Right ventricle myocardium inferior (tissue), 1 donor: ENCODE measurements around the gene WAS. TPM values are rescaled to one million over a fixed set of nuclear protein-coding genes. Genes with fewer than 3 reads are reported as not detected.
"Not testable (repeated sequence)": the region's sequence is repeated elsewhere in the genome, so short reads cannot be mapped to it uniquely, and the experiment has no call there.

Experiments used
- ATAC-seq: fragments of 200-7000 bp; cut with Tn5 transposase; one replicate; pipeline ENCODE4 v1.9.1; 2020; ENCODE audit warnings: mild to moderate bottlenecking, moderate library complexity
- DNase-seq: peaks from one replicate; pipeline ENCODE4 v3.0.0; 2021; ENCODE audit errors: missing footprints
- intact Hi-C: fragments of 100-400 bp; cut with DNase I; formaldehyde crosslinking; loops from one replicate; pipeline ENCODE4 v1.11.0; 2022
- total RNA-seq: library from RNA; stranded (reverse); fragmentation: NEBNext Ultra II Directional; extraction: Animal tissue kit (Norgen Biotek cat#: 25700); gene quantifications from one replicate; pipeline ENCODE4 v1.2.1, GENCODE V29; 2021
- donor health status: DM: no; HTN: yes; CAD: no; lungs with severe emphysema.

WAS gene
- total RNA-seq, 1 donor from 2014 or later = 4.4 TPM

DNA sequence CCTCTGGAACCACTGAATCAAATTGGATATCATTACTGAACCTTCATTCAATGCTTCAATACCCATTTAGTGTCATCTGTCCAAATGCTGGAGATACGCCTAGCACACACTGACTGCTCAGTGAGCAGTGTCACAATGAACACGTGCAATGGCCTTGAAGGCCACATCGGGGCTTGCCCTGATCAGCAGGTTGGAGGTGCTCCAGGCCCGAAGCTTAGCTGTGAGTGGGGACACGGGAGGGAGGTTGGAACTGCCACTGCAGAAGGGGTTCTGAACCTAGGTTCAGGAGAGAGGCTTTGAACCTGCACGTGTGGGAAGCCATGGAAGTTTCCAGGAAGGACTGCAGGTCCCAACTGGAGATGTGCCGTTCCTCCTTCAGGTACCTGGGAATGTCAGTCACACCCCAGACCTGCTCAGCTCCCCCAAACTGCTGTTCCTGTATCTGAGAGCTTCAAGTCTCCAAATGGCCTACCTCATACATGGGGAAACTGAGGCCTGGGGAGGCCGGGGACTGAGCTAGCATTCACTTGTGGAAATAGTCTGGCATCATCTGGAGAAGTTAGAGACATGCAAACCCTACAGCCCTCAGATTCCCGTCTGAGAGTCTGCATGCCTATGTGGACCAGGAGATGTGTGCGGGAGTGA, 1.9 kb upstream of the WAS start:
- DNase-seq (no peak), ATAC-seq (no peak)
- intact Hi-C loops = no loop called here

DNA sequence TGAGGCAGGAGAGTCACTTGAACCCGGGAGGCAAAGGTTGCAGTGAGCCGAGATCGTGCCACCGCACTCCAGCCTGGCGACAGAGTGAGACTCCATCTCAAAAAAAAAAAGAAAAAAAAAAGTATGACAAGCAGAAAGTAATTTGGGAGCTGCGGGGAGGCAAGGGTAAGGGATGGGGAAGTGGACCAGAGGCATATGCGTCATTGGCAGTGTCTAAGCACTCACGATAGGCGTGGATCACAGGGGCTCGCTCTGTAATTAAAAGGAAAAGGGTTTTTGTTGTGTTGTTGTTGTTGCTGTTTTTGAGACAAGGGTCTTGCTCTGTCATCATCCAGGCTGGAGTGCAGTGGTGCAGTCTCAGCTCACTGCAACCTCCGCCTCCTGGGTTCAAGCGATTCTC, 804 bp upstream of the WAS start:
- DNase-seq = not testable (repeated sequence)

DNA sequence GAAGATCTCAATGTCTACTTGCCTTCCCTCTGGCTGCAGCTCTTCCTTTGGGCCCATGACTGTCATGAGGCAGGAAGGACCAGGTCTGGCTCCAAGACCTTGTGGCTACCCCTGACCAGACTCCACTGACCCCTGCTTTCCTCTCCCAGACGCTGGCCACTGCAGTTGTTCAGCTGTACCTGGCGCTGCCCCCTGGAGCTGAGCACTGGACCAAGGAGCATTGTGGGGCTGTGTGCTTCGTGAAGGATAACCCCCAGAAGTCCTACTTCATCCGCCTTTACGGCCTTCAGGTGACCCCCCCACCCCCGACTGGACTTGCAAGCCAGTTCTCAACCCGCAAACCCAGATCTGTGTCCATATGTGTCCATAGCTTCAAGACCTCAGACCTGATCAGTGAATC, 535 bp downstream of the WAS start:
- no peak for ATAC-seq
- no peak for DNase-seq

More for the DNA sequence above, 804 bp upstream of the WAS start:
- ATAC-seq = peak; percentile 44
- intact Hi-C loops = not testable (repeated sequence)

DNA sequence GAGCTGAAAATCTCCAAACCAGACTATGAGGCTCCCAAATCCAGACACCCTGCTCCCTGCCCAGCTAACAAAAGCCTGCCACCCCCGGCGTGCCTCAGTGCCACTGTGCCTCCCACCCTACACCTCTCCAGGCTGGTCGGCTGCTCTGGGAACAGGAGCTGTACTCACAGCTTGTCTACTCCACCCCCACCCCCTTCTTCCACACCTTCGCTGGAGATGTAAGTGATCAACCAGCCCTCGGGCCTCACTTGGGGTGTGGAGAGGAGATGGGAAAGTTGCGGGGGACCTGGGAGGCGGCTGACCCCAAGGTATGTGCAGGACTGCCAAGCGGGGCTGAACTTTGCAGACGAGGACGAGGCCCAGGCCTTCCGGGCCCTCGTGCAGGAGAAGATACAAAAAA, 1.8 kb downstream of the WAS start:
- intact Hi-C loops = no loop called here
- DNase-seq = no peak
- no peak for ATAC-seq

More for the DNA sequence above, 535 bp downstream of the WAS start:
- intact Hi-C loops = no loop called here

DNA sequence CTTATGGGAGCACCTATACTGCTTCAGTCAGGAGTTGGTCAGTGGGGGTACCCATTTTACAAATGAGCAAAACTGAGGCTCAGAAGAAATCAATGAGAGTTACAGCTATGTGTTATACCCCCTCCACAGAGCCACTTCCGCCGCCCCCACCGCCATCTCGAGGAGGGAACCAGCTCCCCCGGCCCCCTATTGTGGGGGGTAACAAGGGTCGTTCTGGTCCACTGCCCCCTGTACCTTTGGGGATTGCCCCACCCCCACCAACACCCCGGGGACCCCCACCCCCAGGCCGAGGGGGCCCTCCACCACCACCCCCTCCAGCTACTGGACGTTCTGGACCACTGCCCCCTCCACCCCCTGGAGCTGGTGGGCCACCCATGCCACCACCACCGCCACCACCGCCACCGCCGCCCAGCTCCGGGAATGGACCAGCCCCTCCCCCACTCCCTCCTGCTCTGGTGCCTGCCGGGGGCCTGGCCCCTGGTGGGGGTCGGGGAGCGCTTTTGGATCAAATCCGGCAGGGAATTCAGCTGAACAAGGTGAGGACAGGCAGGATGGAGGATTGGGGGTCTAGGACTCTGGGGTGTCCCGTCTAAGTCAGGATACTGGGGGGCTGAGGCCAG, 5.0 kb downstream of the WAS start:
- no peak for ATAC-seq
- no peak for DNase-seq
- intact Hi-C loops = no loop called here

DNA sequence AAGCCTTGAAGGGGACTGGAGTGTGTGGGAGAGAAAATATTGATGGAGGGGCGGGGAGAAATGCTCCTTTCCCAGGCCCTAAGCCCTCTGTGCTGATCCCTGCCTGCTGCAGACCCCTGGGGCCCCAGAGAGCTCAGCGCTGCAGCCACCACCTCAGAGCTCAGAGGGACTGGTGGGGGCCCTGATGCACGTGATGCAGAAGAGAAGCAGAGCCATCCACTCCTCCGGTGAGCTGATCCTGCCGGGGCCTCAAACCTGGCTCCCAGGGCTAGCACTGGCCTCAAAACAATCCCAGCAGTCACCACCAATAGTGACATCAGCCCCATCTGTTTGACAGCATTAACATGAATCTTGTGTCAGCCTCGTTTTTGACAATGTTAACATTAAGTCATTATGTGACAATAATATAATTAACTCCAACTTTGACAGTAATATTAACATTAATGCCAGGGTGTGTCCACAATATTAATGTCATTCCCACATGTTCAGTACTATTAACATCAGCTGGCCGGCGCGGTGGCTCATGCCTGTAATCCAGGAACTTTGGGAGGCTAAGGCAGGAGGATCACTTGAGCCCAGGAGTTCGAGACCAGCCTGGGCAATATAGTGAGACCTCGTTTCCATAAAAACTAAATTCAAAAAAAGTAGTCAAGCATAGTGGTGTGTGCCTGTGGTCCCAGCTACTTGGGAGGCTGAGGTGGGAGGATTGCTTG, 5.8 kb downstream of the WAS start:
- intact Hi-C loops = no loop called here
- DNase-seq = no peak
- no peak for ATAC-seq

DNA sequence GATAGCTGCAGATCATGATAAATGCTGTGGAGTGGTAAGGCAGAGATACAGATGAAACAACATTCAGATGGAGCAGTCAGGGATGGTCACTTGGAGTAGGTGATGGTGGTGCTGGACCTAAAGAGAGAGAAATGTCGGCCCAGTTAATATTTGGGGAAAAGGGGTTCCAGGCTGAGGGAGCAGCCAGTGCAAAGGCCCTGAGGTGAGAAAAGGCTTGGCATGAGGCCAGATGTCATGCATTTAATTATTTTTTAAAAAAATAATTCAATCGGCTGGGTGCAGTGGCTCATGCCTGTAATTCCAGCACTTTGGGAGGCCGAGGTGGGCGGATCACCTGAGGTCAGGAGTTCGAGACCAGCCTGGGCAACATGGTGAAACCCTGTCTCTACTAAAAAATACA, 8.1 kb downstream of the WAS start:
- DNase-seq, ATAC-seq, intact Hi-C loops: not testable (repeated sequence)

DNA sequence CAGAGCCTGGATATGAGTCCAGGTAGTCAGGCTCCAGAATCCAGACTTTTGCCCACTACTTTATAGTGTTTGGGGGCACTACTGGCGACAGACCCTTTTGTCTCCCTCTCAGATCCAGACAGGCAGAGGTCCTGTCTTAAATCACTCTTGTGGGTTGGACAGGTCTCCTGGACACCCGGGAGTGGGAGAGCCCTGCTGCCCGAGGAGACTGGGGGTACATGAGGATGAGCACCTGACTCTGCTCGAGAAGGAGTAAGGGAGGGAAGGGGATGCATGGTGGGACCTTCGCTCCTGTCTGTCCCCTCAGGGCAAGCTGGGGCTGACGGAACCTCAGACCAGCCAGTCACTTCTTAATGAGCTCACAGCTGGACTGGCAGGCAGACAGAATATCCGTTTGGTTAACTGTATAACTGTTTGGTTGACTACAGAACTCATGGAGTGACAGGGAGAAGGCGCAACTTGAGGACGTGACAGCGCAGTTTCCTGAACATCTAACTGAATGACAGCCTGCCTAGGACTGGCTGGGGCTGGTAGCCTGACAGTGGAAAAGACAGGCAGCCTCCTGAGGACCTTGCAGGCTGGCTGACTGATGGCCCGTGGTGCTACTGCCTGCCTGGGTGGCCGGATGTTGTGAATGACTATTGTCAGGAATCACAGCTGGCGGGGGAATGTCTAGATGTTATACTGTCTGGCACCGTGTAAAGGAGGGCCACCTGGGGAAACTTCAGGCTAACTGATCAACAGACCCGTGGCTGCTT, 11.4 kb downstream of the WAS start:
- DNase-seq (no peak), ATAC-seq (no peak)
- intact Hi-C loops = loop anchor here (5.0 kb wide), 1 partner anchor 42 kb away; no protein-coding TSS in a partner anchor

DNA sequence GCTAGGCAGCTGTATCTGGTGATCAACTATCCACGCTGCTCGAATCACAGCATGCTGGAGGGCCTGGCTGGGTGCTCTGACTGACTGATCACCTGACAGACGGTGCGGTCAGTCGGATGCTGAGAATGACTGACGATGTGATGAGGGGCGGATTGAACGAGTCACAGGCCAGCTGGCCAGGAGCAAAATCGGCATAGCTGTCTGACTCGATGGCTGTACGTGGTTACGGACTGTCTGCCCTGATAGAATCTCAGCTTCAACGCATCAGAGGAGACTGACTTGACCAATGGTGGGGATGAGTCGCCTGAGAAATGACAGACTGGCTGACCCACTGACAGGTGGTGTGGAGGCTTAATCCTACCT, 11.9 kb downstream of the WAS start:
- intact Hi-C loops = loop anchor here (5.0 kb wide), 1 partner anchor 42 kb away; no protein-coding TSS in a partner anchor
- DNase-seq (no peak), ATAC-seq (no peak)

DNA sequence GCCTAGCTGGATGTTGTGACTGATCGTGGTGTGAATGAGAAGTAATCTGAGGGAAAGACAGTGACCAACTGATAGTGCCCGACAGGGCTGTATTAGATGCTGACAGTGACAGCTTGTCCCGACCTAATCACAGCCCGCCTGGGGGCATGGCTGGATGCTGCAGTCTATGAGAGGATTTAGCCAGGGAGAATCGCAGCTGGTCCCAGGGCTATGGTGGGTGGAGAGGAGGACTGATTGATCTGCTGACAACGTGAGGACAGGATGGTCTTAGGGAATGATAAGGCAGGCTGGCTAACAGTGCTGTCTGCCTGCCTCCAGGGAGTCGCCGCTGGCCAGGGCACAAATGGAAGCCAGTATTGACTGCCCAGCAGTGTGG, 12.3 kb downstream of the WAS start:
- ATAC-seq (peak; percentile 23), DNase-seq (no peak)
- intact Hi-C loops = loop anchor here (5.0 kb wide), 1 partner anchor 41 kb away; no protein-coding TSS in a partner anchor

DNA sequence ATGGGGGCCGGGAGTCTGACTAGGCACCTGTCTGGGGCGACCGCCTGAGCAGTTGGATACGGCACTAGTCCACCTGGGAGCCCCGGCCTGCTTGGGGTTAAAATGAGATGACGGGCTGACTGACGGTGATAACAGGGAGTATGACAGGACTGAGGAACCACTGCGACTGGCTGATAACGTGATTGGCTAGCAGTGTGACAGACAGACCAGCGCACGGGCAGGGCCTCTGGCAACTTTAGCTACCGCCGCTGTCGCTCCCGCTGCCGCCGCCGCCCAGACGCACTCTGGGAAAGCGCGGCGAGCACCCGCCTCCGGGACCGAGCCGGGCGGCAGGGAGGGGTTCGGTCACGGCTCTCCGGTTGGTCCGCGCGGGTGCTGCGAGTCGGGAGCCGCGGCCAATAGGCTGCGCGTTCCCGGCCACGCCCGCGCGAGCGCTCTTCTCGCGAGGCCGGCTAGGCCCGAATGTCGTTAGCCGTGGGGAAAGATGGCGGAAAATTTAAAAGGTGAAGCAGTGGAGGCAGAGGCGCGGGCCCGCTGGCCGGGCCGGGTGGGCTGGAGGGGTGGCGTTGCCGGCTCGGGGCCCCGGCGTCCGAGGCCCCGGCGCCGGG, 12.8 kb downstream of the WAS start, which contains the start of gene SUV39H1:
Gene SUV39H1 (plus strand): TSS at position 434 of the 608 bp plus-strand sequence. CDS start 51 bp downstream, at position 485.
- ATAC-seq (peak; percentile 99), DNase-seq (peak; percentile 95)
- intact Hi-C loops = loop anchor here (5.0 kb wide), 1 partner anchor 41 kb away; no protein-coding TSS in a partner anchor

DNA sequence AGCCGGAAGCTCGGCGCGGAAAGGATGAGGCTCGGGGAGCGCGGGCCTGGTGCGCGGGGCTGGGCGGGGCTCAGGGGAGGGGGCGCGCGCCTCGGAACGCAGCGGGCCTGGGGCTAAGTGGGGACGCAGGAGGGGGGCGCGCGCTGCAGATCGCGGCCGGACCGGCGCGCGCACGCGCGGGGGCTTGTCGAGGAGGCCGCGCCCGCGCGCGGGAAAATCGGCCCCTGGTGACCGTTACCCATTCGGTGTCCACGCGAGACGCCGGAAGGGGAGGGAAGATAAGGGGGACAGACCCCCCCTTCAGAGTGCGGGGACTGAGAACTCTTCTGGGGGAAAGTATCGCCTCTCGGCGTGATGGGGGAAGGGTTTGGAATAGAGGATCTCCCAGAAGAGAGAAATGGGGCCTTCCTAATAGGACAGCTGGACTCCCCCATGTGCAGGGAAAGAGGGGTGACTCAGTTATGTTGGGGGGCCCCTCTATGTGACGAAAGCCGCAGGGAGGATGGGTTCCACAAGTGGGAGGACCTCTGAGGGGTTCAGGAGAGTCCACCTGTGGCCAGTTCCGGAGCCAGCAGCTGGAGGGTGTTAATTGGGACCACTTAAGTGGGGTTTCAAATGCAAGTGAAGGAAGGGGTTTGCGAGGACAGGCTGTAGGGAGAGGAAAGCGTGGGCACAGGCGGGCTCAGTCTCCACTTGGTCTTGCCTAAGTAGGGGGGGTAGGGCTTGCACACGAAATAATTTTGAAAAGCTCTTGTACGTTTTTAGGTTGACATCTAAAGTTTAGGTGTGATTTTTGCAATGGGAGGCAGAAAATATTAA, 13.5 kb downstream of the WAS start:
- no peak for DNase-seq

DNA sequence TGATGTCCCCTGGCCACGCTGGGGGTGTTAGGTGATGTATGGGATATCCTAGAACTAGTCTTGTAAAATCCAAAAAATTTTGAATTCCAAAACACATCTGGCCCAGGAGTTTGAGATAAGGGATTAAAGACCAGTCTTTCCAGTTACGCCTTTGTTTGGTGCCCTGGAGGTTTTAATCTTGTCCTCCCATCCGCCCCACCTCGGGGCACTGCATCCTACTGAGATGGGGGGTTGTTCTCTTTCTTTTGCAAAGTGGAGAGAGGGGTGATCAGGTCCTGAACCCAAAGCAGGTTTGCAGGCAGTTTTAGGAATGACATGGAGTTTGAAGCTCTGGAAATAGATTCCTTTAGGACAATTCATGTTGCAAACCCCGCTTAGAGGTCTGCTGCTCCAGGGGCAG, 14.7 kb downstream of the WAS start:
- DNase-seq (no peak), ATAC-seq (no peak)
- intact Hi-C loops = loop anchor here (5.0 kb wide), 1 partner anchor 39 kb away; no protein-coding TSS in a partner anchor

More for the DNA sequence above, 13.5 kb downstream of the WAS start:
- intact Hi-C loops = loop anchor here (5.0 kb wide), 1 partner anchor 40 kb away; no protein-coding TSS in a partner anchor
- no peak for ATAC-seq

DNA sequence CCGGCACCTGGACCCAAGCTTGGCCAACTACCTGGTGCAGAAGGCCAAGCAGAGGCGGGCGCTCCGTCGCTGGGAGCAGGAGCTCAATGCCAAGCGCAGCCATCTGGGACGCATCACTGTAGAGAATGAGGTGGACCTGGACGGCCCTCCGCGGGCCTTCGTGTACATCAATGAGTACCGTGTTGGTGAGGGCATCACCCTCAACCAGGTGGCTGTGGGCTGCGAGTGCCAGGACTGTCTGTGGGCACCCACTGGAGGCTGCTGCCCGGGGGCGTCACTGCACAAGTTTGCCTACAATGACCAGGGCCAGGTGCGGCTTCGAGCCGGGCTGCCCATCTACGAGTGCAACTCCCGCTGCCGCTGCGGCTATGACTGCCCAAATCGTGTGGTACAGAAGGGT, 16.6 kb downstream of the WAS start:
- intact Hi-C loops = no loop called here
- ATAC-seq = no peak
- DNase-seq = no peak

DNA sequence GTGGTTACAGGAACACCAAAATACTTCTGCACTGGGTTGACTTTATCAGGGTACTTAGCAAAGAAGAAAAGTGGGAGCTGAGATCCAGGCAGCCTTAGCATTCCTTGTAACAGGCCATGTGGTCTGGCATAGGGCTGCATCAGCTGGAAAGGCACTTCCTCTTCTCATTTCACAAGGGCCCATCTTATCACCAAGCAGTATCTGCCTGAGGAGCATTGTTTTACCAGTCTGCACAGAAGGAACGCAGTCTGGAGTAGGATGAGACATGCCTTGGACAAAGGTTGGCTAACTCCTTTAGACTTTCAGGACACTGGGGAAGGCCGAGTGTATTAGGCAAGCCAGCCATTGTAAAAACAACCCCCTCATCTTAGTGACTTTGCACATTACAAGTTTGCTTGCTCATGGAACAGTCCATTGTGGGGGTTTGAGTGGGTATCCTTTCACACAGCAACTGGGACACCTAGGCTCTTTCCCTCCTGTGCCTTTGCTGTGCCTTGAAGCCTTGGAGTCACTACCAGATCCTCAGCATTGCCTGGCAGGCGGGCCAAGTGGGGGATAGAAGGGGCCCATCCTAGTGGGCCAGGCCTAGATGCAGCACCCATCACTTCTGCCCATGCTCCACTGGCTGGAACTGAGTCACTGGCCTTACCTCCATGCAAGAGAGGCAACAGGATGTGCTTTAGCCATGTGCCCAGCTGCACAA, 17.5 kb downstream of the WAS start:
- intact Hi-C loops = no loop called here
- ATAC-seq (no peak), DNase-seq (no peak)

DNA sequence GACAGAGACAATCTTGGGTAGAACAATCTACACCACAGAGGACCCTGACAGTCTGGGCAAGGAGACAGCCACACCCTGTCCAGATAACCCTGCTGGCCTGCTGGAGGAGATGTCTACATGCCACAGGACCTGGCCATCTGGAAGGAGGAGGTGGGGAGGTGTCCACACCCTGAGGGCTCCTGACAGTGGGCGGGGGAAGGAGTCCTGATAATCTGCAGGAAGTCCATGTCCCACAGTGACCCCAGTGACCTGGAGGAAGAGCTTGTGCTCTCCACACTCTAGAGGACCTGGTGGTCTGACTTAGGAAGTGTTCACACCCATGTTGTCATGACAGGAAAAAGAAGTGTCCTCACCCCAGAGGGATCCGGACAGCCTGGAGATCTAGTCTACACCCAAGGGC, 18.4 kb downstream of the WAS start:
- ATAC-seq (no peak), DNase-seq (no peak)
- intact Hi-C loops = no loop called here

DNA sequence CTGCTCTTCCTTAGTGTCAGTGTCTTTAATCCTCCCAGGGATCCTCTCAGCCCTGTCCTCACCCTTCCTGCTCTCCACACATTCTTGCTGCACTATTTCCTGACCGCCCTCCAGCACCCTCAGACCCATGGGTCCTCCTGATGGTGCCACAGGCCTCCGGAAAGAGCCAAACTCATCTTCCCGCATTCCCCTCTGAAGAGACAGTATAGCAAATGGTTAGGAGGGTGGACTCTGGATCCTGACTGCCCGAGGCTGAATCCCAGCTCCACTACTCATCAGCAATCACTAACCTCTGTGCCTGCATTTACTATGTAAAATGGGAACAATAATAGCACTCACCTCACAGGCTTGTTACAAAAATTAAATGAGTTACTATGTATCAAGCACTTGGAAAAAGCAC, 19.1 kb downstream of the WAS start:
- no peak for ATAC-seq
- no peak for DNase-seq
- intact Hi-C loops = no loop called here
